Spleen (tissue), 11 donors: Measurements from ENCODE around the gene CECR2. TPM values are rescaled to one million over a fixed set of nuclear protein-coding genes. Genes with fewer than 3 reads are reported as not detected.

ENCODE experiments used
- DNase-seq: peaks from one replicate; pipeline ENCODE4 v3.0.0-alpha.2; 2020
- H3K27ac ChIP-seq, 8 donors: fragments of 200-600 bp; sonication (generic) in 7 of 8; 1 replicate in 4 of 8; 2 replicates in 4 of 8; pipeline versions ENCODE4 v1.5.0 to v1.8.0; 2016 to 2021; ENCODE audit warnings: inconsistent platforms in 4 of 8, mild to moderate bottlenecking in 4 of 8, moderate library complexity in 1 of 8
- H3K27me3 ChIP-seq, 7 donors: fragments of 200-600 bp; sonication (generic) in 6 of 7; replicated peaks in 1 of 7; 1 replicate in 4 of 7; 2 replicates in 3 of 7; pipeline versions ENCODE4 v1.5.0 to v1.8.0; 2016 to 2021; ENCODE audit warnings: inconsistent platforms in 3 of 7, mild to moderate bottlenecking in 1 of 7
- H3K36me3 ChIP-seq, 6 donors: fragments of 200-600 bp; sonication (generic) in 5 of 6; 1 replicate in 4 of 6; 2 replicates in 2 of 6; pipeline versions ENCODE4 v1.5.0 to v1.8.0; 2016 to 2021; ENCODE audit warnings: inconsistent platforms in 2 of 6
- H3K4me1 ChIP-seq, 6 donors: fragments of 200-600 bp; sonication (generic) in 5 of 6; 1 replicate in 3 of 6; 2 replicates in 3 of 6; pipeline versions ENCODE4 v1.5.0 to v1.8.0; 2016 to 2021; ENCODE audit warnings: inconsistent platforms in 3 of 6
- H3K4me3 ChIP-seq, 8 donors: fragments of 200-600 bp; sonication (generic) in 7 of 8; 1 replicate in 4 of 8; 2 replicates in 4 of 8; pipeline versions ENCODE4 v1.5.0 to v1.8.0; 2016 to 2021; ENCODE audit warnings: inconsistent platforms in 4 of 8, mild to moderate bottlenecking in 4 of 8, moderate library complexity in 2 of 8
- H3K9me3 ChIP-seq, 8 donors: fragments of 200-600 bp; sonication (generic) in 7 of 8; 1 replicate in 4 of 8; 2 replicates in 4 of 8; pipeline versions ENCODE4 v1.5.0 to v1.8.0; 2016 to 2021; ENCODE audit warnings: inconsistent platforms in 4 of 8
- CTCF ChIP-seq, 11 experiments: fragments of 200-600 bp in 7 of 11; fragments of 450-650 bp in 4 of 11; sonication (generic) in 4 of 11; IDR thresholded peaks in 8 of 11; conservative IDR thresholded peaks in 3 of 11; 1 replicate in 7 of 11; 2 replicates in 4 of 11; pipeline versions ENCODE4 v1.4.0 to v1.8.0; 2016 to 2021; ENCODE audit warnings: antibody characterized with exemption in 11 of 11, inconsistent platforms in 4 of 11, mild to moderate bottlenecking in 1 of 11
- POLR2A ChIP-seq, 3 donors: fragments of 450-650 bp; IDR thresholded peaks; one replicate each; pipeline ENCODE4 v1.5.1; 2017; ENCODE audit warnings: antibody characterized with exemption in 3 of 3, mild to moderate bottlenecking in 1 of 3
- POLR2AphosphoS5 ChIP-seq, 3 donors: sonication (generic); formaldehyde crosslinking; IDR thresholded peaks; one replicate each; pipeline ENCODE4 v1.5.1; 2017; ENCODE audit warnings: antibody characterized with exemption in 3 of 3
- WGBS, 5 donors: extraction: QIAGEN DNeasy Blood & Tissue Kit in 3 of 5; methylation state at CpG; one replicate each; pipeline versions ENCODE4 v1.1.5 to v1.1.7; 2013 to 2018; 5-methylcytosine and 5-hydroxymethylcytosine counted together
- intact Hi-C: fragments of 100-400 bp; cut with DNase I; formaldehyde crosslinking; loops from one replicate; pipeline ENCODE4 v1.15.0; 2023; ENCODE audit warnings: low total_unique reads
- polyA plus RNA-seq, 3 donors: library from polyadenylated mRNA; stranded (reverse); fragments of 200-250 nt; gene quantifications; one replicate each; pipeline ENCODE4 v1.2.1, GENCODE V29; 2013
- total RNA-seq, 7 donors: library from RNA; depleted of rRNA in 3 of 7; stranded (reverse); fragments of >200 nt in 3 of 7; fragmentation: NEBNext Ultra II Directional in 4 of 7; extraction: Animal tissue kit (Norgen Biotek cat#: 25700) in 4 of 7; gene quantifications; one replicate each; pipeline versions ENCODE4 v1.1.0 to v1.2.1, GENCODE V29; 2016 to 2021
- donor health status: healthy with polysubstance abuse.
- donor health status: DM: no; HTN: no; CAD: no; lungs with moderate emphysema.
- donor health status: DM: no; HTN: no; CAD: no.
- donor health status: Bipolar disorder and iron deficiency.
- donor health status: healthy.
- donor health status: DM: no; HTN: no; CAD: no.
- donor health status: DM: yes; HTN: yes; CAD: no.

Gene CECR2
- total and polyA plus RNA-seq, 10 donors = 0.05 to 3.0 (median 0.91) TPM

DNA sequence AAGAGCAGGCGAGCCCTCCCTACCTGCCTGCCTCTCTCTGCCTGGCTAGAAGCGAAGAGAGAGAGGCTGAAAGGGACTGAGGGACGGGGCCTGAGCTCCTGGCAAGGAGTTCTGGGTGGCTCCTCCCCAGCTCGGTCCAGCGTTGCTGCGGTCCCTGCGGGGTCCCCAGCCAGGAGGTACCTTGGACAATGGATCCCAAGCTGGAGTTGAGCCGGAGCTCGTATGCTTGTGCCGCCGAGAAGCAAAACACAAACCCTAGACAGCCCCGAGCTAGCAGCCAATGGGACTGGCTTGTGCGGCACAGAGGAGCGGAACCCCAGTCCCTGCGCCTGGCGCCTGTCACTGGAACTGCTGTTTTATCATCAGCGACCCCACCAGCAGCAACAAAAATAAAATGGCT, 212.4 kb downstream of the CECR2 start:
- intact Hi-C loops = no loop called here
- no peak for DNase-seq
- TF ChIP-seq POLR2AphosphoS5 (IDR thresholded peaks at IDR 0.05) = no peak
- Histone ChIP-seq H3K27me3 (peaks cover 0 to 10% (median 0%) of the 10 kb centered on the region in 7 donors), H3K4me1 (no peaks in the 10 kb centered on the region), H3K27ac (no peak overlapping the region), H3K4me3 (no peak overlapping the region), H3K9me3 (no peaks in the 10 kb centered on the region), H3K36me3 (peaks cover 0 to 9% (median 0%) of the 10 kb centered on the region in 6 donors)
- 79 to 93% (median 88%) methylated on average over 6 to 17 of the region's 17 CpGs for WGBS, 5 donors

- peaks cover 0 to 10% (median 0%) of the 10 kb centered on the region in 7 donors for H3K27me3 ChIP-seq
- no peak overlapping the region for H3K4me3 ChIP-seq
- peaks cover 0 to 21% (median 0%) of the 10 kb centered on the region in 6 donors for H3K36me3 ChIP-seq
- TF ChIP-seq POLR2AphosphoS5 (IDR thresholded peaks at IDR 0.05) (peak in 1 of 3 donors; percentile 9), POLR2A (IDR thresholded peaks at IDR 0.05) (no peak)
- H3K27ac ChIP-seq = no peak overlapping the region
- 87 to 90% (median 88%) methylated on average over 9 to 10 of the region's 10 CpGs for WGBS, 5 donors
- intact Hi-C loops = no loop called here
- DNase-seq = peak; percentile 41
- H3K4me1 ChIP-seq = no peaks in the 10 kb centered on the region
- no peaks in the 10 kb centered on the region for H3K9me3 ChIP-seq
These were observed 213.9 kb downstream of the CECR2 start for GRCh38 chr22:17583151-17583550.

DNA sequence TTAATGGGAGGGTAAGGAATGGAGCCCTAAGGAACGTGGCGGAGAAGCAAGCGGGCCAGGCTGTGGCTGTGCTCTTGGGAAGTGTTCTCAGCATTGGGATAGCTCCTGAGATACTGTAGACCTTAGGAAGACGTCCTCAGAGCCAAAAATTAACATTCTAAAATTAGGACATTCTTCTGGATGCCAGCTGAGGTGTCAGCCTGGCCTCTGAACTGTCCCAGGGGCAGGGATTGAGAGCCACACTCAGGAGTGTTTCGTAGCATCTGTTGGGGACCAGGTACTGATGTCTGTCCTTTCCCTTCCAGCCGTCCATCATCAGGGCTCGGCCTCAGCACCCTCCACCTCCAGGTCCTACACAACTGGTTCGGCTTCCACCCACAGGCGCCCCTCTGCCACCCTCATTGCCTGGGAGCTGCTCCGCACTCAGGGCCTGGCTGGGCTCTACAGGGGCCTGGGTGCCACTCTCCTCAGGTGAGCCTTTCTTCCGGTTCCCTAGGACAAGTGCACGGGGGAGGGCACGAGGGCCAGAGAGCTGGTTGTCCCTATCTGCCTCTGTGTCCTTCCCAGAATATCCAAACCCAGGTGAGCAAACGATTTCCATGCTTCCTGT, 217.7 kb downstream of the CECR2 start:
- TF ChIP-seq POLR2A (IDR thresholded peaks at IDR 0.05) (no peak), CTCF (IDR thresholded peaks at IDR 0.05 in 8 of 11, conservative IDR thresholded peaks at IDR 0.05 in 3 of 11) (no peak), POLR2AphosphoS5 (IDR thresholded peaks at IDR 0.05) (no peak)
- peak; percentile 66 for DNase-seq
- Histone ChIP-seq H3K4me3 (no peak overlapping the region), H3K36me3 (peaks cover 0 to 47% (median 23%) of the 10 kb centered on the region in 6 donors), H3K27ac (no peak overlapping the region), H3K9me3 (no peaks in the 10 kb centered on the region), H3K27me3 (no peaks in the 10 kb centered on the region), H3K4me1 (no peaks in the 10 kb centered on the region)
- intact Hi-C loops = no loop called here
- WGBS, 5 donors = 85 to 95% (median 87%) methylated on average over 13 to 14 of the region's 14 CpGs

- DNase-seq = peak; percentile 56
- H3K4me3 ChIP-seq = no peak overlapping the region
- TF ChIP-seq POLR2AphosphoS5 (IDR thresholded peaks at IDR 0.05) = peak in 2 of 3 donors; percentile 12 to 21
- no peak for TF ChIP-seq POLR2A (IDR thresholded peaks at IDR 0.05)
- no peak for TF ChIP-seq CTCF (IDR thresholded peaks at IDR 0.05 in 8 of 11, conservative IDR thresholded peaks at IDR 0.05 in 3 of 11)
- H3K9me3 ChIP-seq = no peaks in the 10 kb centered on the region
- H3K36me3 ChIP-seq = peaks cover 0 to 53% (median 30%) of the 10 kb centered on the region in 6 donors
- H3K27ac ChIP-seq = no peak overlapping the region
- no peaks in the 10 kb centered on the region for H3K4me1 ChIP-seq
- H3K27me3 ChIP-seq = no peaks in the 10 kb centered on the region
- intact Hi-C loops = no loop called here
- 91 to 96% (median 94%) methylated on average over 13 to 14 of the region's 14 CpGs for WGBS, 5 donors
These were observed 218.4 kb downstream of the CECR2 start for GRCh38 chr22:17587629-17588028.

GRCh38 chr22:17588606-17589005, 219.3 kb downstream of the CECR2 start:
- no peak overlapping the region for H3K4me3 ChIP-seq
- DNase-seq = peak; percentile 51
- H3K36me3 ChIP-seq = peaks cover 0 to 63% (median 40%) of the 10 kb centered on the region in 6 donors
- 92 to 98% (median 95%) methylated on average over 11 of the region's 11 CpGs for WGBS, 5 donors
- no peak overlapping the region for H3K27ac ChIP-seq
- peaks cover 0 to under 1% (median 0%) of the 10 kb centered on the region in 6 donors for H3K4me1 ChIP-seq
- H3K27me3 ChIP-seq = no peaks in the 10 kb centered on the region
- TF ChIP-seq CTCF (IDR thresholded peaks at IDR 0.05 in 8 of 11, conservative IDR thresholded peaks at IDR 0.05 in 3 of 11) (no peak), POLR2A (IDR thresholded peaks at IDR 0.05) (no peak), POLR2AphosphoS5 (IDR thresholded peaks at IDR 0.05) (no peak)
- H3K9me3 ChIP-seq = no peaks in the 10 kb centered on the region
- intact Hi-C loops = no loop called here
